Pons (tissue), 1 donor: ENCODE data around the gene CNIH3.
A peak's percentile ranks its signal among the peaks of the same experiment; 100 is the strongest.

Experiments used
- DNase-seq: peaks from one replicate; pipeline ENCODE4 v3.0.0-alpha.2; 2016; ENCODE audit warnings: low spot score

The CNIH3 gene

DNA sequence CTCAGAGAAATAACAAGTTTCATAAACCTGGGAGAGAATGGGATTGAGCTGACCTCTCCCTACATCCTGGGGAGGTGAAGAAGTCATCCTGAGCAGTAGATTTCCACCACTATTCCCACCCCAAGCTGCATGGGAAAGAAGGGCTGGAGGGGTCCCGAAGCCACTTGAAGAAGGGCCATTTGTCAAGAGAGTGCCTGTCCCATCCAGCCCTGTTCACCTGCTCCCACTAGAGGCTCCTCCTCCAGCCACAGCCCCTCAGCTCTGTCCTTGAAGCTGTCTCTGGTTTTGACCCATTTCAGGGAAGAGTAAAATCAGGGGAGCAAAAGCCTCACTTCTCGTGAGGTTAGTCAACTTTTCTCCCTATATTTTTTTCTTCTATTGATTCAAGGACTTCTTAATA lies 157.5 kb downstream of the CNIH3 start:
- no peak for DNase-seq

GRCh38 chr1:224774378-224774777 lies 158.3 kb downstream of the CNIH3 start:
- peak; percentile 3 for DNase-seq

DNA sequence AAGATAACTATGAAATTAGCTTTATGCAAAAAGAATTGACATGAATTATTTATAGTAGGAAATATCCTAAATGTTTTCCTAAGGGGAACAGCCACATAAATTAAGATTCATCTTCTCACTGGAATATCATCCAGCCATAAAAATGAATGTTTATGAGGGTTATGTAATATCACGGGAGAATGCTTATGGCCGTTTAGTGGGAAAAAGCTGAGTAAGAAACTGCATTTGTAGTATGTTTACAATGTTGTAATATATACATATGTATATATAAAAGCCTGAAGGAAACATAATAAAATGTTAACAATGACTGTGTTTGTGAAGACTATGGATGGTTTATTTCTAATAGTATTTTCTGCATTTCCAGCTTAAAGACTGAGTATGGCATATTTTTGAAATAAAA lies 161.1 kb downstream of the CNIH3 start:
- DNase-seq, result no peak

DNA sequence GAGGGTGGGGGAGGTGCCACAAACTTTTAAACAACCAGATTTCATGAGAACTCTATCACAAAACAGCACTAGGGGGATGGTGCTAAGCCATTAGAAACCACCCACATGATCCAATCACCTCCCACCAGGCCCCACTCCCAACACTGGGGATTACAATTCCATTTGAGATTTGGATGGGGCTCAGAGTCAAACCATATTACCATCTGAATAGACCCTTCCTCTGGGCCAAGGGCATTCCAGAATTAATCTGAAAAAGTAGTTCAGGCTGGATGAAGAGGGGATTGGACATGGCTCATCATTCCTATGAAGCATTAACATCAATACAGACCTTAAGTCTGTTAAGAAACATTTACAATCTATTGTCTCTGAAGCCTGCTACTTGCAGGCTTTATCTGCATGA lies 163.4 kb downstream of the CNIH3 start:
- DNase-seq, result no peak

DNA sequence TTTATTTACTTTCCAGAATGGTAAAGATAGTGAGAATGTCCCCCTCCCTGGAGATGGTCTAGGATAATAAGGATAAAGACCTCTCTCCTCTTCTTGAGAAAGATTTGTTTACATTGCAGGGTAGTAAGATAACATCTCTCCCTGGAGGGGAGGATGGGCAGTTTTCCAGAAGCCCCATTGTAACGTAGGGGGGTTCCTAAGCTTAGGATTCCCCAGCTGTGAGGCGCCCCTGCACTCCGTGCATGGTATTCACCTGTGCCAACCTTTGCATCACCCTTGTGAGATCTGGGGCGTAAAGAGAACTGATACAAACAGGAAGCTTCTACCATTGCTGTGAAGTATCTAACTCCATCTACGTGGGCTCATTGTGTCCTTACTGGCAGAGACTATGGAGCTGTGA lies 164.6 kb downstream of the CNIH3 start:
- DNase-seq, result no peak

GRCh38 chr1:224781800-224782199 lies 165.7 kb downstream of the CNIH3 start:
- no peak for DNase-seq

DNA sequence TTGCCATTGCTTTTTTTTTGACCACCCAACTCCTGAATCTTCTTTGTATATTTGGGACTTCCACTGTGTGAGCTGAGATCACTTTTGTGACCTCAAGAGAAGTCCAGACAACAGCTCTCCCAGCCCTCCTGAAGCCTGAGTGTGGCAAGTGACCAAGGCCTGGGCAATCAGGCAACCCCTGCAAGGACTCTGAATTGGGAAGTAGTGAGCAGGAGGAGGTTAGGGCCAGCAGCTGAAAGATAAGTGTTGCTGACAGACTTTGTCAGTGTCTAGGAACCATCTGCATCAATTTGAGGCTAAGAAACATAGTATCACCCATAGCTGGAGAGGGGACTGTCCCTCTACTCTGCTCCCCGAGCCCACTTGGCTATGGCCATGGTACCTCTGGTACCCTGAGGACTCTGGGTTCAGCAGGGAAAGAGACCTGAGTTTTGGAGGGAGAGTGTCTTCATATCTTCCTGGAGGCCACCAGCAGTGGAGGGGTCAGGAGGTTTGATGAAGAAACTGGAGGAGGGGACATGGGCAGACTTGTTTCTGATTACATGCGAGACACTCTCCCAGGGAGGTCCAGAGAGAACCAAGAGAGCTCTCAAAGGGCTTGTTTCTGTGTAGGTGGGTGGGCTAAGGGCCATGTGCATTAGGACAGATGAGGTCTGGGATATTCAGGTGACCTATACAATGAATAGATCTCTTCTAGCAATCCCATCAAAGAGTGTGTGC lies 166.3 kb downstream of the CNIH3 start:
- DNase-seq, result no peak

DNA sequence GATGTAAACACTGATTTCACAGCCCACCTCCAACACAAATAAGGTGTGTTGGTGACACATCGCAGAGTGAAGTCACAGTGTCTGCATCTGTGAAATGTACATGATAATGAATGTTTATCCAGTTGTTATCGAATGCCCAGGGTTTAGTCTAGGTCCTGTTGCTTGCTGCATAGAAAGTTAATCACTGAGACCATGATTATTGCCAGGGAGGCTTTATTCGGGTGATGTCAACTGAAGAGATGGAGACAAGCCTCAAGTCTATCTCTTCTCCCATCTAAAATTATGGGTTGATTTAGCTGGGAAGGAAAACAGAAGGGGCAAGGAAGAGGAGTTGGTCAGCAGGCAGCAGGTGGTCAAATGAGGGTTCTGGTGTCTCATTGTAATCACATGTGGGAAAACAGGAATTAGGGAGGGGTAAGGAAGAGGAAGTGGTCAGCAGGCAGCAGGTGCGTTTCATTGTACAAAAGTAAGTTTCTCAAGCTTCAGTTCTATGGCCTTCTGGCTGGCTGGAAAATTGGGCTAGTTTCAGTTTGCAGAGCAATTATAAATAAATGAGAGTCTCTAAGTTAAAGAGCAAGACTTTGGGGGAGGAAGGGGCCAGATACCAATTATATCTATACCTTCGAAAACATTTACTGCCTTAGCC lies 167.0 kb downstream of the CNIH3 start:
- no peak for DNase-seq

GRCh38 chr1:224784265-224785039 lies 168.3 kb downstream of the CNIH3 start:
- DNase-seq, result no peak

DNA sequence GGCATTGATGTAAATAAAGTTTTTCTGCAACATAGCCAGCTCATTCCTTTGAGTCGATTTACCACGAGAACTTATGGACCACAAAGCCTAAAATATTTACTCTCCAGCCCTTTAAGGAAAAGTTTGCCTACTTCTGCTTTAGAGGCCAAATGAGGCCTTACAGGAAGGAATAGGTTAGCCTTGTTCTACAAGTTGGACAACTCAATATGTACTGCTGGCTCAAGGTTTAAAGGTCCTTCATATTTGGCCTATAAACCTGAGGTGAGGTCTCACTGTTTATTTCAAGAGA lies 168.9 kb downstream of the CNIH3 start:
- DNase-seq, result no peak

DNA sequence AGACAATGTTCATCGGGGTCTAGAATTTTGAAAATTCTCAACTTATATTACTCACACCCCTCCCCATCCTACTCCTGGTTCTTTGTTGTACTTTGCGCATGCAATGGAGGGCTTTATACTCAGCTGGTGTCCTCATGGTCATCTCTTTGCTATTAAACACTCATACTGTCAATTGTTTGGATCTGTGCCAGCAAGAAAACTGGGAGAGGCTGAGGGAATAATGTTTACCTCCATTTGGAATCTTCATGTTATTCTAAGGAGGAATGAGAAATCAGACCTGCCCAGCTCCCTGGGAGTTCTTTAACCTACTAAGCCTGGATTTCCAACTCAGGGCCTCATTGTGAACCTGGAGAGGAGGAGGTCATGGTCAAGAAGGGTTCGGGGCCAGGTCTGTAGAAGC lies 169.5 kb downstream of the CNIH3 start:
- DNase-seq, result no peak

DNA sequence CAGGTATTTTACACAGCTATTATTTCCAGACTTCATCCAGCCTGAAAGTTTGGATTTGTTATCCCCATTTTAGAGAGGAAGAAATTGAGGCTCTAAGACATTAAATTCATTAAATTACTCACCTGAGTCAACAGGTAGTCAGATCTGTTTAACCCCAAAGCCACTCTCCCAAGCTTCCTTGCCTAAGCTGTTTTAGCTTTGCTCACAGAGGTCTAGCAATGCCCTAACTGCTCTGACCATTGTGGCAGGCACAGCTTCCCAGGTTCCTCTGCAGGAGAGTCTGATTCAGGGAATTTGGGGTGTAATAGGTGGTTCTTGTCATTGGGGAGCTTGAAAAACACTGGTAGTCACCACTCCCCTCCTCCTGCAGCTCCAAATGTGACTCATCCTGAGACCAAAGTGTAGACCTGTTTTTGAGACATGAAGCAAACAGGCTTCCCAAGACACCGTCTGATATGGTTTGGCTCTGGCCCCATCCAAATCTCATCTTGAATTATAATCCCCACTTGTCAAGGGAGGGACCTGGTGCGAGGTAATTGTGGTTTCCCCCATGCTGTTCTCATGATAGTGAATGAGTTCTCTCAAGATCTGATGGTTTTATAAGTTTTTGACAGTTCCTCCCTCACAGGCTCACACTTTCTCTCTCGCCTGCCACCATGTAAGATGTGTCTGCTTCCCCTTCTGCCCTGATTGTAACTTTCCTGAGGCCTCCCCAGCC lies 170.6 kb downstream of the CNIH3 start:
- DNase-seq, result no peak

DNA sequence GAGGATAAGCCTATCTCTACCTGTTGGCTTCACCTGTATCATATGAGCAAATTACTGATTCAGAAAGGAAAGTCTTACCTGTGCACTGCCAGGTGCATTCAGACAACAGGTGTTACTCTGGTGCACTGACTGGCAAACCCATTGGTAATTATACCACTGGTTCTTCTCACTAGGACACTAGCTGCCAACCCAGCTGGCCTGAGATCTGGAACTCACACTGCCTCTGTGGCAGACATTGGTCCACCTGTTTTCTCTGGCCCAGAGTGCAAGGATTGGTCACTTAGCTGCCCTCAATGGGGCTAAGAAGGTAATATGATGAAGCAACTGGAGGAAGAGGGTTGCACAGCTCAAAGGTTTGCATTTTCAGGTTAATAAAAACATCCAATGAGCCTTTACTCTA lies 173.2 kb downstream of the CNIH3 start:
- no peak for DNase-seq
